ENCODE results near the gene ANKRD40CL. TPM values are rescaled to one million over a fixed set of nuclear protein-coding genes. Genes with fewer than 3 reads are reported as not detected.

Gene ANKRD40CL
- total RNA-seq, 2 experiments from 2014 or later = not detected

- no peaks in the 10 kb centered on the region for H3K9me3 Mint-ChIP-seq
- Histone ChIP-seq H3K36me3 (ENCODE audit: insufficient read depth, low read length) (no peaks in the 10 kb centered on the region), H3K4me1 (ENCODE audit: insufficient read depth, low read length) (peaks cover 8% of the 10 kb centered on the region), H3K9me3 (ENCODE audit: control insufficient read depth in 1 of 2, insufficient read depth in 1 of 2, low read length in 2 of 2) (peaks cover 0 to 3% of the 10 kb centered on the region in 2 experiments), H3K27me3 (ENCODE audit: control insufficient read depth in 1 of 2, insufficient read depth in 2 of 2, low read length in 2 of 2) (peaks cover 4 to 6% of the 10 kb centered on the region in 2 experiments), H3K4me3 (ENCODE audit: low read length) (no peak overlapping the region), H3K27ac (ENCODE audit: low read depth in 1 of 2, low read length in 2 of 2) (no peak overlapping the region)
- no peak for TF ChIP-seq CTCF (IDR thresholded peaks at IDR 0.05)
- ChIA-PET POLR2A (no interaction called here), CTCF (no interaction called here)
- H3K27ac Mint-ChIP-seq = no peak overlapping the region
- ATAC-seq (ENCODE audit: poor library complexity) = no peak
- no peaks in the 10 kb centered on the region for H3K36me3 Mint-ChIP-seq (ENCODE audit: low read depth)
- H3K27me3 Mint-ChIP-seq = peaks cover 20% of the 10 kb centered on the region
- no peak overlapping the region for H3K4me3 Mint-ChIP-seq
- intact Hi-C loops (cut with DNase I, micrococcal nuclease) = no loop called here
- DNase-seq = no peak
- no peaks in the 10 kb centered on the region for H3K4me1 Mint-ChIP-seq (ENCODE audit: low read depth)
Measured at GRCh38 chr17:50813583-50813982, 46.3 kb upstream of the ANKRD40CL start.

- Histone ChIP-seq H3K27ac (ENCODE audit: low read depth in 1 of 2, low read length in 2 of 2) (no peak overlapping the region), H3K4me3 (ENCODE audit: low read length) (no peak overlapping the region), H3K27me3 (ENCODE audit: control insufficient read depth in 1 of 2, insufficient read depth in 2 of 2, low read length in 2 of 2) (no peaks in the 10 kb centered on the region), H3K9me3 (ENCODE audit: control insufficient read depth in 1 of 2, insufficient read depth in 1 of 2, low read length in 2 of 2) (no peaks in the 10 kb centered on the region), H3K36me3 (ENCODE audit: insufficient read depth, low read length) (no peaks in the 10 kb centered on the region), H3K4me1 (ENCODE audit: insufficient read depth, low read length) (no peaks in the 10 kb centered on the region)
- POLR2A ChIA-PET = no interaction called here
- H3K4me1 Mint-ChIP-seq (ENCODE audit: low read depth) = no peaks in the 10 kb centered on the region
- no peak overlapping the region for H3K4me3 Mint-ChIP-seq
- H3K27ac Mint-ChIP-seq = no peak overlapping the region
- ATAC-seq (ENCODE audit: poor library complexity) = no peak
- H3K36me3 Mint-ChIP-seq (ENCODE audit: low read depth) = no peaks in the 10 kb centered on the region
- no peak for DNase-seq
- H3K9me3 Mint-ChIP-seq = no peaks in the 10 kb centered on the region
- CTCF ChIA-PET = interaction anchor here (0.6 kb wide), 1 partner anchor 155 kb away, joined by 3 read pairs; no protein-coding TSS in a partner anchor
- no peak for TF ChIP-seq CTCF (IDR thresholded peaks at IDR 0.05)
- H3K27me3 Mint-ChIP-seq = peaks cover 2% of the 10 kb centered on the region
- intact Hi-C loops (cut with DNase I, micrococcal nuclease) = no loop called here
Measured at GRCh38 chr17:50808888-50809287, 41.6 kb upstream of the ANKRD40CL start.

DNA sequence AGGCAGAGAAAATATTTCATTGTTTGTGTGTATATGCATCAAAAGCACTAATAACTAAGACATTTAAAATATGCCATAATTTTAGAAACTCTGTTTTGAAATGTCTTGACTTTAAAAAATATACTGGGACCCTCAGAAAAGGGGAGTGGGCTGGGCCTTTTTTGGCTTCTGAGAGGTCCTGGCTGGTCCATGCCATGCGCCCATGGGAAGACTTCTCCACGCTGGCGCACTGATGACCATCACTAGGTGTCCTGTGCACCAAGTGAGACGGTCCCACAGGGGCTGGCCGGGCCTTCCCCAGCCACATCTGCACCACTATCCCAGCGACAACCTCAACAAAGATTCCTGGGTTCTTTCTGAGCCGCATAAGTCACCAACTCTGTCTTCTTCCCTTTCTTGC is 41.1 kb upstream of the ANKRD40CL start:
- DNase-seq (no peak), ATAC-seq (ENCODE audit: poor library complexity) (no peak)
- no peaks in the 10 kb centered on the region for H3K36me3 Mint-ChIP-seq (ENCODE audit: low read depth)
- no peak overlapping the region for H3K27ac Mint-ChIP-seq
- H3K9me3 Mint-ChIP-seq = no peaks in the 10 kb centered on the region
- Histone ChIP-seq H3K4me1 (ENCODE audit: insufficient read depth, low read length) (no peaks in the 10 kb centered on the region), H3K27ac (ENCODE audit: low read depth in 1 of 2, low read length in 2 of 2) (no peak overlapping the region), H3K9me3 (ENCODE audit: control insufficient read depth in 1 of 2, insufficient read depth in 1 of 2, low read length in 2 of 2) (no peaks in the 10 kb centered on the region), H3K27me3 (ENCODE audit: control insufficient read depth in 1 of 2, insufficient read depth in 2 of 2, low read length in 2 of 2) (no peaks in the 10 kb centered on the region), H3K4me3 (ENCODE audit: low read length) (no peak overlapping the region), H3K36me3 (ENCODE audit: insufficient read depth, low read length) (no peaks in the 10 kb centered on the region)
- intact Hi-C loops (cut with DNase I, micrococcal nuclease) = no loop called here
- no peak for TF ChIP-seq CTCF (IDR thresholded peaks at IDR 0.05)
- CTCF ChIA-PET = no interaction called here
- H3K27me3 Mint-ChIP-seq = no peaks in the 10 kb centered on the region
- POLR2A ChIA-PET = no interaction called here
- H3K4me1 Mint-ChIP-seq (ENCODE audit: low read depth) = no peaks in the 10 kb centered on the region
- no peak overlapping the region for H3K4me3 Mint-ChIP-seq
